HG03097 (cell line): ENCODE results near the gene CRIP2.

Source experiments
- ATAC-seq: cut with Tn5 transposase; IDR thresholded peaks from one replicate; pipeline ENCODE4 v1.9.1; 2021; ENCODE audit not compliant: unreplicated experiment, low FRiP score

Gene CRIP2, protein sequence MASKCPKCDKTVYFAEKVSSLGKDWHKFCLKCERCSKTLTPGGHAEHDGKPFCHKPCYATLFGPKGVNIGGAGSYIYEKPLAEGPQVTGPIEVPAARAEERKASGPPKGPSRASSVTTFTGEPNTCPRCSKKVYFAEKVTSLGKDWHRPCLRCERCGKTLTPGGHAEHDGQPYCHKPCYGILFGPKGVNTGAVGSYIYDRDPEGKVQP

GRCh38 chr14:105474483-105475268 lies at the start of gene CRIP2:
TSS of gene CRIP2 (plus strand) at chr14:105474821. CDS start at chr14:105474863, 42 bp downstream.
- ATAC-seq: no peak

GRCh38 chr14:105424861-105425260 lies 49.8 kb upstream of the CRIP2 start:
- ATAC-seq: no peak

DNA sequence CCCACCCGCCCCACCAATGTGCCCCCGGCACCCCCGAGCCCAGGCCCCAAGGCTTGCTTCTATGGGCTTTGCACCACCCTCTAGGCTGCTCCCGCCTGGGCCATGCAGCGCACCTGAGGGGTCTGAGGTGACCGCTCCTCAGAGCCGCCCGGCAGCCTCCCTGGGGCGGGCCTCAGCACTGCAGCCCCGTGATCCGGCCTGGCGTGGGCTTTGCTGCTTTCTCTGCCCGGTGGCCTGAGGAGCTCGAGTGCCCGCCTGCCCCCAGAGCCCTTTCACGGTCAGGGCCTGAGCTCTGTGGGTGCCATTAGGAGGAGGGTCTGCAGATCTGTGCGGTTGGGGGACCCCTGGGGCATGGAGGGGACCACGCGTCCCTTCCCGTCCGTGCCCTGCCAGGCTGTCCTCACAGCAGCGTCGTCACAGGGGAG lies 48.8 kb upstream of the CRIP2 start:
- no peak for ATAC-seq

- no peak for ATAC-seq
Observed at GRCh38 chr14:105426416-105427130, 48.0 kb upstream of the CRIP2 start.

- no peak for ATAC-seq
Observed at GRCh38 chr14:105427412-105427811, 47.2 kb upstream of the CRIP2 start.

DNA sequence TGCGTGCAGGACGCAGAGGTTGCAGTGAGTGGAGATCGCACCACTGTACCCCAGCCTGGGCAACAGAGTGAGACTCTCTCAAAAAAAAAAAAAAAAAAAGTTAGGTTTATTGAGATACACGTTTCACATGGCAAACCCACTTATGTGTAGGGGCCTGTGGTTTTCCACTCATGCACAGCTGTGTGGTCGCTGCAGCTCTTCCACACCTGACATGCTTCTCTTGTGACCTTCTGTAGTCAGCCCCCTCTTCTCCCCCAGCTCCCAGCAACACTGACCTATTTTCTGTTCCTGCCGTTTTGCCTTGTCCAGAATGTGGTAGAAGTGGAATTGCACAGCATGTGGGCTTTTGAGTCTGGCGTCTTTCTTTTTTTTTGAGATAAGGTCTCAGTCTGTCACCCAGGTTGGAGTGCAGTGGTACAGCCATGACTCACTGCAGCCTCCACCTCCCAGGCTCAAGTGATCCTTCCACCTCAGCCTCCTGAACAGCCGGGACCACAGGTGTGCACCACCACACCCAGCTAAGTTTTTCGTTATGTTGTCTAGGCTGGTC lies 46.6 kb upstream of the CRIP2 start:
- ATAC-seq: no peak

DNA sequence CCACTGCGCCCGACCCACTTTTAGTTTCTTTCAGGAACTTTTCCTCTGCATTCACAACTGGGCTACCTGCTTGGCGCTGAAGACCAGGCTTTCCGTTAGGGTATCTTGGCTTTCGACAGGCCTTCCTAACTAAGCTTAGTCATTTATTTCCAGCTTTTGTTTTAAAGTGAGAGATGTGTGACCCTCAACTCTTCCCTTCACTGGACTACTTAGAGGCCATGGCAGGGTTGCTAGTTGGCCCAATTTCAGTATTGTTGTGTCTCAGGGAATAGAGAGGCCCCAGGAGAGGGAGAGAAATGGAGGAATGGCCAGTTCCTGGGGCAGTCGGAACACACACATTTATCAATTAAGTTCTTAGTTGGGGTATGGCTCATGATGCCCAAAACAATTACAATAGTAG lies 44.6 kb upstream of the CRIP2 start:
- no peak for ATAC-seq

- no peak for ATAC-seq
Observed at GRCh38 chr14:105430565-105430964, 44.1 kb upstream of the CRIP2 start.

DNA sequence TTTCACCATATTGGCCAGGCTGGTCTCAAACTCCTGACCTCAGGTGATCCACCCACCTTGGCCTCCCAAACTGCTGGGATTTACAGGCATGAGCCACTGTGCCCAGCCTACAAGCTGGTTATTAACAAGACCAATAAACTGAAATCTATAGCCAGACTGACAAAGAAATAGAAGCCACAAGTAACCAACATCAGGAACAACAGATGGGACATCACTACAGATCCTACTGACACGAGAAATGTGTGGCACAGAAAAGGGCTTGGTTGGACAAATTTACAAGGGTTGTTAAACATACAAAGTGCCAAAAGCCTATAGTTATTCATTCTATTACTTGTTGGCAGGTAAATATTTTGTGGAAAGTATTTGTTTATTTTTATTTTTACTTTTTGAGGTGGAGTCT lies 43.4 kb upstream of the CRIP2 start:
- ATAC-seq: no peak

GRCh38 chr14:105432657-105433056 lies 42.0 kb upstream of the CRIP2 start:
- ATAC-seq: no peak

DNA sequence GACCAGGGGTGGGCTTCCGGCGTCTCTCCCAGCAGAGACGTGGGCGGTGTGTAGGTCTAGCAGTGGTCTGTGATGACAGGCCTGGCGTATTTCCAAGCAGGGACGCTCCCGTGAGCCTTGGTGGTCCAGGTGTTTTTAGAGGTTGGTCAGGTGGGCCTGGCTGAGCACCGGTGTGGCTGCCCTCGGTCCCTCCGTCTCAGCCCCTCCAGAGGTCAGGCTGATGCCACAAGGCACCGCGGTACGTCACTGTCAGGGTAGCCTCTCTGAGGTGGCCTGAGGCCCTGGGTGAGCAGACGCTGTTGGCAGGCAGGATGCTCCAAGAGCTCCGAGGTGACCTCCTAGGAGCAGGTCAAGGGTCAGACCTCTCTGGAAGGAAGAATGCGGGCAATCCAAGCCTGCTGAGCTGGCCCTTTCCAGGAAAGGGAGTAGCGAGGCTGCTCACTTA lies 41.4 kb upstream of the CRIP2 start:
- no peak for ATAC-seq

DNA sequence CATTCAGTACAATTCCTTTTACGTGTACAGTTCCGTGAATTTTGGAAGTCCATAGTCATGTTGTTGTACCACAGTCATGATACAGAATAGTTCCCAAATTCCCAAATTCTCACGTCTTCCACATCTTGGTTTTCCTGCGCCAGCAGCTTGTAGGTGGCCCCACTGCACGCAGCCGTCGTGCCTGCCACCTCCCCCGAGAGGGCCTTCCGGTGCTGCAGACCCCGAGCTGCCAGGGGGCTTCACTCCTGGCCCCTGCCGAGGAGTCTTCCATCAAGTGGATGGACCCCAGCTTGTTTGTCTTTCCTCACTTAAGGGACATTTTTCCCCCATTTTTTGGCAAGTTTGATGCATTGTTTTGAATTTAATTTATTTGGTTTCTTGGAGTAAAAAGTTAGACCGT lies 38.2 kb upstream of the CRIP2 start:
- ATAC-seq: no peak

DNA sequence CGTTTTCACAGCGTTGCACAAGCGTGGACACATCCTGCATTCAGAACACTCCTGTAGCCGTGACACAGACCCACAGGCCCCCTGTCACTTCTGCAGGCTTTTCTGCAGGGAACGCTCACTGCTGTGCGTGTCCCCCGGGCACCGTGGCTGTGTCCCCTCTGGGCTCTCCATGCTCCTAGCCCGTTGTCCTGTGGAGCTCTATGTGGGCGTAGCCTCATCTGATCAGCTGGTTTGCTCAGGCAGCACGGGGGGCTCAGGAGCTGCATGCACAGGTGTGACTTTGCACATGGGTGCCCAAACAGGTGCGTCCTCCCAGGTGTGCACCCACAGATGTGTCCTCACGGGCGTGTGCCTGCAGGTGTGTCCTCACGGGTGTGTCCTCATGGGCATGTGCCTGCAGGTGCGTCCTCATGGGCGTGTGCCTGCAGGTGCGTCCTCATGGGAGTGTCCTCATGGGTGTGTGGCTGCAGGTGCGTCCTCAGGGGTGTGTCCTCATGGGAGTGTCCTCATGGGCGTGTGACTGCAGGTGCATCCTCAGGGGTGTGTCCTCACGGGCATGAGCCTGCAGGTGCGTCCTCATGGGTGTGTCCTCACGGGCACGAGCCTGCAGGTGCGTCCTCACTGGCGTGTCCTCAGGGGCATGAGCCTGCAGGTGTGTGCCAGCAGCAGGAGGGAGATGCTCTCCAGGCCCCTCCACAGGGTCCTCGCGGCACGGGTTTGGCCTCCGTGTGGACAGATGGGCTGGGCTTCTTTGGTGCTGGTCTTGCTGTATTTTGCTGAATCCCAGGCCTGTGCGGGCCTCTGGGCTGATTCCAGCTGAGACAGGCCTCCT lies 37.5 kb upstream of the CRIP2 start:
- no peak for ATAC-seq

GRCh38 chr14:105437723-105438500 lies 36.7 kb upstream of the CRIP2 start:
- ATAC-seq: no peak

DNA sequence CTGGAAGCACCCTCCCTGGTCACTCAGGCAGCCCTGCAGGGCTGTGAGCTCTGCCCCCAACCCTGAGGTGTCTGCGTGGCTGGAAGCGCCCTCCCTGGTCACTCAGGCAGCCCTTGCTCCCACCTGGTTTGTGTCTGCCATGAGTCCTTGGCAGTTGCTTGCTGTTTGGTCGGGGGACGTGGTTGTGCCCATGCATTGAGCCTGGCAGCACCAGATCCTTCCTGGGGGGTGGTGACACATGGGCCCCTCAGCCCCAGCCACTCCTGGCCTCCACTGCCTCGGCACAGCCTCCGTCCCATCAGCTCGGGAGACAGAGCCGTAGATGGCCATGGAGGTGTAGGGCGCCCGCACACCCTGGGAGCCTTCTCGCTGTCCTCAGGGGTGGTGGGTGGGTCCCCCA lies 35.4 kb upstream of the CRIP2 start:
- ATAC-seq: no peak

GRCh38 chr14:105439710-105440553 lies 34.7 kb upstream of the CRIP2 start:
- ATAC-seq: no peak

GRCh38 chr14:105440554-105440900 lies 34.1 kb upstream of the CRIP2 start:
- ATAC-seq: no peak

DNA sequence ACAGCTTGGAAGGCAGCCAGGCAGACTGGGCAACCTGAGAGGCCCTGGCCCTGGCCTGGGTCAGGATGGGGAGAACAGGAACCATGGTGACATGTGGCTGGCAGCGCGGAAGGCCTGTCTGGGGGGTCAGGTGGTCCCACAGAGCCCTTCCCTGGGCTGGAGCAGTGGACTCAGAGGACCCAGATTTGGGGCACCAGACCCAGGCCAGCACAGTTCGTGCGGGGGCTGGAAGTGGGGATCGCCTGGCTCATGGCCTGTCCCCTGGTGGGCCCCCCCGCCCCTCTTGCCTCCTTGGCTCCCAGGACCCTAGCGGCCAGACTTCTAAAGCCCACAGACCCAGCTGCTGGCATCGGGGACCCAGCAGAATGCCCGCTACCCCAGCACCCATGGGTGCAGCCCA lies 33.6 kb upstream of the CRIP2 start:
- ATAC-seq: no peak

DNA sequence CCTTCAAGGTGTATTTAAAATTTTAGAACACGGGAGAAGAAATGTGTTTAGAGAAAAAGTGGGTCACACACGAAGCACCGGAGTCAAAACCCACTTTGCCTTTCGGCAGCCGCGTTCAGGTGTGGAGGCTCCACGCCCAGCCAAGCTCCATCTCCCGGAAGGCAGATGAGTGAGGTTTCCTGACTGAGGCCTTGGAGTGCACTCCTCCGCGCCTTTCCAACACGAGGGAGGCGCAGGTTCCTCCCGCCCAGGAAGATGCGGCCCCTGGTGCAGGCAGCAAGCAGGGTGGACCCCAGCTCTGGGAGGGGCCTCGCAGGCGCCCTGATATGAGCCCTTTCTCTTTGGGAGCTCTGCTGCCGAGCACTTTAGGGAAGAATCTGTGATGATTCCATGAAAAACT lies 32.5 kb upstream of the CRIP2 start:
- no peak for ATAC-seq
